ENCODE data around the gene NCAPD3.
"Not testable (repeated sequence)": the region's sequence is repeated elsewhere in the genome, so short reads cannot be mapped to it uniquely, and the experiment has no call there.

Gene NCAPD3

GRCh38 chr11:134223836-134224709 is at the start of gene NCAPD3, which contains the start of gene VPS26B:
TSS of gene NCAPD3 (minus strand) at chr11:134223967. CDS start at chr11:134223926, 41 bp downstream.
TSS of gene VPS26B (plus strand) at chr11:134224671. CDS start at chr11:134225123, 452 bp downstream.
- DNase-seq = peak; percentile 87 to 89

GRCh38 chr11:134273317-134273712 is 49.5 kb upstream of the NCAPD3 start:
- no peak for DNase-seq

- DNase-seq = no peak
Measured at GRCh38 chr11:134272381-134273316, 48.9 kb upstream of the NCAPD3 start.

GRCh38 chr11:134271978-134272377 is 48.2 kb upstream of the NCAPD3 start:
- no peak for DNase-seq

GRCh38 chr11:134270250-134270714 is 46.5 kb upstream of the NCAPD3 start:
- peak in 1 of 2 experiments; percentile 18 for DNase-seq

- no peak for DNase-seq
Measured at GRCh38 chr11:134267966-134268365, 44.2 kb upstream of the NCAPD3 start.

- DNase-seq = no peak
Measured at GRCh38 chr11:134267461-134267860, 43.7 kb upstream of the NCAPD3 start.

- DNase-seq = no peak
Measured at GRCh38 chr11:134266841-134267251, 43.1 kb upstream of the NCAPD3 start.

GRCh38 chr11:134266440-134266839 is 42.7 kb upstream of the NCAPD3 start:
- DNase-seq = no peak

- DNase-seq = no peak
Measured at GRCh38 chr11:134264966-134265764, 41.4 kb upstream of the NCAPD3 start.

GRCh38 chr11:134261626-134262488 is 38.1 kb upstream of the NCAPD3 start:
- DNase-seq = peak in 1 of 2 experiments; percentile 19

- no peak for DNase-seq
Measured at GRCh38 chr11:134260983-134261382, 37.2 kb upstream of the NCAPD3 start.

GRCh38 chr11:134260503-134260902 is 36.7 kb upstream of the NCAPD3 start:
- no peak for DNase-seq

GRCh38 chr11:134258577-134258976 is 34.8 kb upstream of the NCAPD3 start:
- no peak for DNase-seq

- DNase-seq = no peak
Measured at GRCh38 chr11:134257101-134257500, 33.3 kb upstream of the NCAPD3 start.

- not testable (repeated sequence) for DNase-seq
Measured at GRCh38 chr11:134255184-134255561, 31.4 kb upstream of the NCAPD3 start.

GRCh38 chr11:134254433-134255183 is 30.8 kb upstream of the NCAPD3 start:
- DNase-seq = no peak

GRCh38 chr11:134253188-134253993 is 29.6 kb upstream of the NCAPD3 start, which contains the start of the genes ACAD8 and THYN1:
TSS of gene ACAD8 (plus strand) at chr11:134253568. CDS start at chr11:134253601, 33 bp downstream.
TSS of gene THYN1 (minus strand) at chr11:134253352. CDS start at chr11:134252882, 470 bp downstream.
- DNase-seq = peak; percentile 90 to 92

All from SW 1271 (cell line).